Colonic mucosa (tissue), 4 donors: ENCODE results near the gene FREM1. TPM values are rescaled to one million over a fixed set of nuclear protein-coding genes. Genes with fewer than 3 reads are reported as not detected.

ENCODE experiments used
- DNase-seq: peaks from one replicate; pipeline ENCODE4 v3.0.0-alpha.2; 2020
- H3K27ac ChIP-seq: fragments of 200-600 bp; one replicate; pipeline ENCODE4 v1.8.0; 2021
- H3K27me3 ChIP-seq: fragments of 200-600 bp; one replicate; pipeline ENCODE4 v1.8.0; 2021
- H3K36me3 ChIP-seq: fragments of 200-600 bp; one replicate; pipeline ENCODE4 v1.8.0; 2021
- H3K4me1 ChIP-seq: fragments of 200-600 bp; one replicate; pipeline ENCODE4 v1.8.0; 2021; ENCODE audit warnings: mild to moderate bottlenecking
- H3K4me3 ChIP-seq: fragments of 200-600 bp; one replicate; pipeline ENCODE4 v1.8.0; 2021
- H3K9ac ChIP-seq, 2 donors: one replicate each; pipeline ENCODE4 v1.7.0; 2013; ENCODE audit warnings: control low read depth in 2 of 2, low read depth in 2 of 2, low read length in 2 of 2
- H3K9me3 ChIP-seq: fragments of 200-600 bp; one replicate; pipeline ENCODE4 v1.8.0; 2021
- CTCF ChIP-seq: fragments of 200-600 bp; IDR thresholded peaks from one replicate; pipeline ENCODE4 v1.8.0; 2022; ENCODE audit warnings: antibody characterized with exemption, mild to moderate bottlenecking
- intact Hi-C: fragments of 100-400 bp; cut with DNase I; formaldehyde crosslinking; loops from one replicate; pipeline ENCODE4 v1.14.1; 2022
- total RNA-seq, 2 donors: library from RNA; stranded (reverse); fragmentation: NEBNext Ultra II Directional in 1 of 2; extraction: Animal tissue kit (Norgen Biotek cat#: 25700) in 1 of 2; gene quantifications; one replicate each; pipeline ENCODE4 v1.2.1, GENCODE V29; 2021
- donor health status: healthy.
- donor health status: DM: no; HTN: no; CAD: no.
- donor health status: DM: no; HTN: no; CAD: no.

FREM1 gene
- total RNA-seq, 2 donors from 2014 or later = 1.1 to 1.5 TPM

GRCh38 chr9:14687042-14687719 lies 223.0 kb downstream of the FREM1 start:
- no peak for DNase-seq
- intact Hi-C loops = no loop called here
- no peak overlapping the region for H3K27ac ChIP-seq

GRCh38 chr9:14686168-14686567 lies 224.1 kb downstream of the FREM1 start:
- no peak overlapping the region for H3K27ac ChIP-seq

More at GRCh38 chr9:14687042-14687719, 223.0 kb downstream of the FREM1 start:
- Histone ChIP-seq H3K27me3 (no peaks in the 10 kb centered on the region), H3K9ac (no peak overlapping the region), H3K4me1 (peaks cover 4% of the 10 kb centered on the region), H3K9me3 (no peaks in the 10 kb centered on the region), H3K4me3 (no peak overlapping the region), H3K36me3 (no peaks in the 10 kb centered on the region)
- no peak for TF ChIP-seq CTCF

More at GRCh38 chr9:14686168-14686567, 224.1 kb downstream of the FREM1 start:
- no peaks in the 10 kb centered on the region for H3K9me3 ChIP-seq
- no peaks in the 10 kb centered on the region for H3K36me3 ChIP-seq
- no peaks in the 10 kb centered on the region for H3K4me1 ChIP-seq
- no peak for DNase-seq
- TF ChIP-seq CTCF = no peak
- no peak overlapping the region for H3K4me3 ChIP-seq
- intact Hi-C loops = no loop called here
- H3K9ac ChIP-seq = no peak overlapping the region
- H3K27me3 ChIP-seq = no peaks in the 10 kb centered on the region

Other genes starting within 250 kb of the FREM1 start
- gene ZDHHC21, start 217.0 kb downstream of the FREM1 start, total RNA-seq = 10 to 100 TPM in 1 of 2 donors, 1 to 10 TPM in 1; 9.0 to 14.1 TPM
- not detected for gene CER1, start 187.7 kb downstream of the FREM1 start, total RNA-seq